HEK293T (cell line): ENCODE results near the gene ALX3.
A peak's percentile ranks its signal among the peaks of the same experiment; 100 is the strongest.
"Not testable (repeated sequence)": the region's sequence is repeated elsewhere in the genome, so short reads cannot be mapped to it uniquely, and the experiment has no call there.

Experiments used
- CTCF ChIA-PET: fragments of 350-600 bp; formaldehyde crosslinking; extraction: SDS; loops from one replicate; lab custom pipeline; 2021; ENCODE audit warnings: antibody characterized with exemption, inconsistent platforms; lab: Yijun Ruan, JAX
- POLR2A ChIA-PET: fragments of 350-600 bp; formaldehyde crosslinking; extraction: SDS; loops from one replicate; lab custom pipeline; 2020; ENCODE audit warnings: antibody characterized with exemption, inconsistent platforms; lab: Yijun Ruan, JAX
- DNase-seq: peaks from one replicate; pipeline ENCODE4 v3.0.0; 2012; ENCODE audit warnings: mixed read lengths; ENCODE audit errors: extremely low spot score
- ARNT ChIP-seq: fragments of 450-650 bp; IDR thresholded peaks from 2 replicates; pipeline ENCODE4 v1.6.1; 2017; ENCODE audit warnings: mild to moderate bottlenecking
- BHLHE40 ChIP-seq: fragments of 450-650 bp; IDR thresholded peaks from 2 replicates; pipeline ENCODE4 v1.6.1; 2016; ENCODE audit warnings: mild to moderate bottlenecking, moderate library complexity, borderline replicate concordance
- CTBP1 ChIP-seq: fragments of 450-650 bp; IDR thresholded peaks from 2 replicates; pipeline ENCODE4 v1.6.1; 2016; ENCODE audit warnings: borderline replicate concordance
- ELF4 ChIP-seq: fragments of 450-650 bp; IDR thresholded peaks from 2 replicates; pipeline ENCODE4 v1.6.1; 2017; ENCODE audit warnings: antibody characterized with exemption
- FOXA1 ChIP-seq: fragments of 450-650 bp; IDR thresholded peaks from 2 replicates; pipeline ENCODE4 v1.6.1; 2016; ENCODE audit warnings: mild to moderate bottlenecking
- FOXK2 ChIP-seq: fragments of 450-650 bp; IDR thresholded peaks from 2 replicates; pipeline ENCODE4 v1.6.1; 2016; ENCODE audit warnings: mild to moderate bottlenecking
- FOXM1 ChIP-seq: fragments of 450-650 bp; IDR thresholded peaks from 2 replicates; pipeline ENCODE4 v1.6.1; 2017; ENCODE audit warnings: mild to moderate bottlenecking, borderline replicate concordance
- HDGF ChIP-seq: fragments of 450-650 bp; IDR thresholded peaks from 2 replicates; pipeline ENCODE4 v1.6.1; 2017; ENCODE audit warnings: antibody characterized with exemption, borderline replicate concordance
- L3MBTL2 ChIP-seq: fragments of 450-650 bp; conservative IDR thresholded peaks from 2 replicates; pipeline ENCODE4 v1.6.1; 2016; ENCODE audit warnings: mild to moderate bottlenecking
- LEF1 ChIP-seq: fragments of 450-650 bp; IDR thresholded peaks from 2 replicates; pipeline ENCODE4 v1.6.1; 2017; ENCODE audit warnings: mild to moderate bottlenecking, borderline replicate concordance
- NFRKB ChIP-seq: fragments of 450-650 bp; IDR thresholded peaks from 2 replicates; pipeline ENCODE4 v1.6.1; 2016; ENCODE audit warnings: mild to moderate bottlenecking, moderate library complexity
- PKNOX1 ChIP-seq: fragments of 450-650 bp; IDR thresholded peaks from 2 replicates; pipeline ENCODE4 v1.6.1; 2016
- SP1 ChIP-seq: fragments of 450-650 bp; IDR thresholded peaks from 2 replicates; pipeline ENCODE4 v1.6.1; 2017
- SUZ12 ChIP-seq: fragments of 450-650 bp; IDR thresholded peaks from 2 replicates; pipeline ENCODE4 v1.6.1; 2016; ENCODE audit warnings: mild to moderate bottlenecking
- TARDBP ChIP-seq: fragments of 450-650 bp; IDR thresholded peaks from 2 replicates; pipeline ENCODE4 v1.6.1; 2016
- ZNF384 ChIP-seq: fragments of 450-650 bp; IDR thresholded peaks from 2 replicates; pipeline ENCODE4 v1.6.1; 2016

Gene ALX3

GRCh38 chr1:110039641-110040040 lies 30.8 kb downstream of the ALX3 start:
- no peak for TF ChIP-seq BHLHE40
- TF ChIP-seq SP1 = no peak
- no peak for TF ChIP-seq CTBP1
- no peak for TF ChIP-seq PKNOX1
- no peak for TF ChIP-seq TARDBP
- TF ChIP-seq FOXA1 = no peak
- no peak for TF ChIP-seq HDGF
- TF ChIP-seq L3MBTL2 = no peak
- no peak for TF ChIP-seq FOXM1
- TF ChIP-seq LEF1 = no peak
- TF ChIP-seq NFRKB = no peak
- no peak for TF ChIP-seq ZNF384
- TF ChIP-seq SUZ12 = no peak
- CTCF ChIA-PET = interaction anchor here (0.8 to 2.0 kb wide), 3 partner anchors 10 to 48 kb away, joined by 3 to 7 read pairs (median 3); no protein-coding TSS in a partner anchor
- DNase-seq = no peak
- POLR2A ChIA-PET = interaction anchor here (1.1 kb wide), 1 partner anchor 10 kb away, joined by 5 read pairs; no protein-coding TSS in a partner anchor

GRCh38 chr1:110038271-110038670 lies 32.2 kb downstream of the ALX3 start:
- ChIA-PET CTCF (interaction anchor here (2.0 kb wide), 1 partner anchor 9 kb away, joined by 7 read pairs; no protein-coding TSS in a partner anchor), POLR2A (no interaction called here)
- no peak for DNase-seq
- TF ChIP-seq NFRKB (no peak), FOXM1 (no peak)

GRCh38 chr1:110035236-110035752 lies 35.2 kb downstream of the ALX3 start:
- TF ChIP-seq SUZ12 = no peak
- ChIA-PET POLR2A (interaction anchor here (0.7 to 2.2 kb wide), 21 partner anchors 10 to 415 kb away, joined by 3 to 18 read pairs (median 4); partner anchors contain the start of genes AHCYL1 and RBM15), CTCF (interaction anchor here (1.1 to 2.0 kb wide), 3 partner anchors 18 to 68 kb away, joined by 3 to 6 read pairs (median 6); no protein-coding TSS in a partner anchor)
- DNase-seq = no peak

GRCh38 chr1:110034451-110035235 lies 35.8 kb downstream of the ALX3 start, which contains the start of gene STRIP1:
Gene STRIP1, plus strand, starts transcription at chr1:110034624. Its CDS starts 14 bp downstream, at chr1:110034638.
- peak; percentile 96 for DNase-seq
- CTCF ChIA-PET = interaction anchor here (0.6 to 2.0 kb wide), 5 partner anchors 18 to 68 kb away, joined by 3 to 6 read pairs (median 3); partner anchors contain the start of gene AHCYL1
- no peak for TF ChIP-seq BHLHE40
- no peak for TF ChIP-seq FOXM1
- TF ChIP-seq ELF4 = peak; percentile 42
- no peak for TF ChIP-seq TARDBP
- no peak for TF ChIP-seq FOXA1
- peak; percentile 76; the same call in 1 of the 2 replicates for TF ChIP-seq SP1
- no peak for TF ChIP-seq LEF1
- TF ChIP-seq HDGF = no peak
- TF ChIP-seq NFRKB = 0 out of 2 replicates have a peak, but pooled peaks have one; percentile 31
- no peak for TF ChIP-seq ARNT
- TF ChIP-seq ZNF384 = no peak
- TF ChIP-seq L3MBTL2 = peak; percentile 58
- no peak for TF ChIP-seq CTBP1
- POLR2A ChIA-PET = interaction anchor here (0.7 to 2.2 kb wide), 23 partner anchors 10 to 414 kb away, joined by 3 to 18 read pairs (median 4); partner anchors contain the start of genes AHCYL1, KCNC4 and RBM15

- POLR2A ChIA-PET = interaction anchor here (0.7 to 2.2 kb wide), 15 partner anchors 9 to 413 kb away, joined by 3 to 18 read pairs (median 4); partner anchors contain the start of genes KCNC4 and RBM15
- no peak for DNase-seq
- CTCF ChIA-PET = interaction anchor here (0.6 to 2.0 kb wide), 4 partner anchors 19 to 49 kb away, joined by 3 to 6 read pairs (median 4); partner anchors contain the start of gene AHCYL1
- TF ChIP-seq FOXK2 (peak; percentile 93), SUZ12 (no peak), NFRKB (no peak), SP1 (no peak), ELF4 (no peak), BHLHE40 (no peak), HDGF (no peak), FOXA1 (no peak)
These were observed 36.4 kb downstream of the ALX3 start for GRCh38 chr1:110034040-110034450.

- no peak for TF ChIP-seq CTBP1
- CTCF ChIA-PET = interaction anchor here (2.0 kb wide), 1 partner anchor 20 kb away, joined by 6 read pairs; no protein-coding TSS in a partner anchor
- DNase-seq = no peak
- POLR2A ChIA-PET = no interaction called here
These were observed 37.1 kb downstream of the ALX3 start for GRCh38 chr1:110033421-110033820.

GRCh38 chr1:110032327-110032726 lies 38.1 kb downstream of the ALX3 start:
- POLR2A ChIA-PET = no interaction called here
- DNase-seq = no peak
- TF ChIP-seq HDGF = no peak
- TF ChIP-seq NFRKB = no peak
- no peak for TF ChIP-seq LEF1
- CTCF ChIA-PET = no interaction called here

GRCh38 chr1:110030687-110031086 lies 39.8 kb downstream of the ALX3 start:
- ChIA-PET POLR2A (interaction anchor here (1.2 kb wide), 1 partner anchor 9 kb away, joined by 5 read pairs; no protein-coding TSS in a partner anchor), CTCF (interaction anchor here (0.8 to 2.3 kb wide), 11 partner anchors 14 to 466 kb away, joined by 3 to 14 read pairs (median 4); partner anchors contain the start of gene AHCYL1)
- not testable (repeated sequence) for DNase-seq
